GM12878 (cell line): ENCODE measurements around the gene KCNQ1. TPM values are rescaled to one million over a fixed set of nuclear protein-coding genes. Genes with fewer than 3 reads are reported as not detected.

Experiments used
- ATAC-seq: fragments of 200-7000 bp; cut with Tn5 transposase; 3 replicates; pipeline ENCODE4 v1.9.1; 2020; ENCODE audit warnings: mild to moderate bottlenecking, moderate library complexity
- BruUV-seq: library from RNA; stranded (reverse); fragments of 400-500 nt; replicated peaks from 2 replicates; lab custom pipeline; 2021; lab: Mats Ljungman, UMichigan
- CTCF ChIA-PET: fragments of 300-600 bp; sonication (Branson Sonifier 250); formaldehyde crosslinking; extraction: SDS; loops from one replicate; lab custom pipeline; 2021; ENCODE audit warnings: inconsistent platforms; lab: Yijun Ruan, JAX
- POLR2A ChIA-PET: fragments of 350-600 bp; formaldehyde crosslinking; extraction: SDS; loops from one replicate; lab custom pipeline; 2021; ENCODE audit warnings: inconsistent platforms; lab: Charles Lee
- RAD21 ChIA-PET: fragments of 300-600 bp; sonication (Branson Sonifier 250); formaldehyde crosslinking; loops from one replicate; lab custom pipeline; 2023; ENCODE audit warnings: antibody characterized with exemption; ENCODE audit not compliant: unreplicated experiment; lab: Charles Lee
- SMC1A ChIA-PET: fragments of 300-600 bp; sonication (Branson Sonifier 250); formaldehyde crosslinking; loops from one replicate; lab custom pipeline; 2023; ENCODE audit not compliant: unreplicated experiment, uncharacterized antibody; lab: Charles Lee
- DNase-seq: peaks from one replicate; pipeline ENCODE4 v3.0.0-alpha.2; 2011; ENCODE audit warnings: low read depth, low spot score
- FAIRE-seq: peaks from 3 replicates; lab custom pipeline; 2011; peaks lifted over from hg19 to GRCh38; lab: Jason Lieb, UNC
- H2AFZ ChIP-seq: 2 replicates; pipeline ENCODE4 v1.6.0; 2011; ENCODE audit warnings: low read depth, low read length, control low read depth; ENCODE audit not compliant: control insufficient read depth
- H3K27ac ChIP-seq: 2 replicates; pipeline ENCODE4 v1.5.1; 2011; ENCODE audit warnings: control low read depth; ENCODE audit not compliant: control insufficient read depth, insufficient read depth
- H3K27me3 ChIP-seq, 2 experiments: replicated peaks in 1 of 2; 2 replicates each; pipeline versions ENCODE4 v1.6.0 to v1.6.1; 2011; ENCODE audit warnings: low read length in 1 of 2; ENCODE audit not compliant: control insufficient read depth in 2 of 2, insufficient read depth in 2 of 2
- H3K36me3 ChIP-seq, 2 experiments: 2 replicates each; pipeline ENCODE4 v1.5.1; 2011; ENCODE audit warnings: low read length in 1 of 2; ENCODE audit not compliant: control insufficient read depth in 2 of 2, insufficient read depth in 2 of 2
- H3K4me1 ChIP-seq: 2 replicates; pipeline ENCODE4 v1.6.1; 2011; ENCODE audit warnings: mild to moderate bottlenecking, low read length, moderate library complexity, mixed read lengths; ENCODE audit not compliant: control insufficient read depth, insufficient read depth
- H3K4me2 ChIP-seq: 2 replicates; pipeline ENCODE4 v1.6.0; 2011; ENCODE audit warnings: control low read depth; ENCODE audit not compliant: control insufficient read depth, insufficient read depth
- H3K4me3 ChIP-seq: fragments of 200-600 bp; sonication (generic); 2 replicates; pipeline ENCODE4 v1.5.1; 2016
- H3K79me2 ChIP-seq: 2 replicates; pipeline ENCODE4 v1.6.0; 2011; ENCODE audit warnings: low read length; ENCODE audit not compliant: control insufficient read depth, insufficient read depth
- H3K9ac ChIP-seq: 2 replicates; pipeline ENCODE4 v1.8.0; 2011; ENCODE audit warnings: low read length, control low read depth, mixed read lengths; ENCODE audit not compliant: control insufficient read depth, insufficient read depth
- H3K9me3 ChIP-seq: replicated peaks from 3 replicates; pipeline ENCODE4 v1.5.1; 2011; ENCODE audit warnings: mild to moderate bottlenecking, low read length; ENCODE audit not compliant: control insufficient read depth, insufficient read depth
- H4K20me1 ChIP-seq: 2 replicates; pipeline ENCODE4 v1.6.0; 2011; ENCODE audit not compliant: control insufficient read depth, insufficient read depth
- CHD4 ChIP-seq: fragments of 200-600 bp; sonication (generic); IDR thresholded peaks from 2 replicates; pipeline ENCODE4 v1.6.1; 2016; ENCODE audit warnings: mild to moderate bottlenecking
- CREB1 ChIP-seq: IDR thresholded peaks from 2 replicates; pipeline ENCODE4 v1.6.1; 2012; ENCODE audit warnings: low read depth, mild to moderate bottlenecking, inconsistent platforms
- ESRRA ChIP-seq: IDR thresholded peaks from 2 replicates; pipeline ENCODE4 v1.6.1; 2012; ENCODE audit warnings: mild to moderate bottlenecking, low read length, improper control_type of control experiment
- IRF4 ChIP-seq: IDR thresholded peaks from 2 replicates; pipeline ENCODE4 v1.6.1; 2011; ENCODE audit warnings: low read depth, low read length
- KAT2A ChIP-seq: conservative IDR thresholded peaks from 2 replicates; pipeline ENCODE4 v1.6.1; 2011; ENCODE audit warnings: low read depth, low read length; ENCODE audit not compliant: control insufficient read depth
- NR2C1 ChIP-seq: fragments of 450-650 bp; IDR thresholded peaks from 2 replicates; pipeline ENCODE4 v1.6.1; 2017; ENCODE audit warnings: antibody characterized with exemption, mild to moderate bottlenecking, moderate library complexity
- NR2C2 ChIP-seq: IDR thresholded peaks from 2 replicates; pipeline ENCODE4 v1.6.1; 2011; ENCODE audit warnings: borderline replicate concordance, low read depth; ENCODE audit not compliant: control insufficient read depth, insufficient read length
- REST ChIP-seq: IDR thresholded peaks from 2 replicates; pipeline ENCODE4 v1.6.1; 2012; ENCODE audit warnings: mild to moderate bottlenecking, low read depth, low read length
- SUZ12 ChIP-seq: fragments of 200-600 bp; sonication (generic); IDR thresholded peaks from one replicate; pipeline ENCODE4 v1.6.1; 2018; ENCODE audit warnings: antibody characterized with exemption, mild to moderate bottlenecking; ENCODE audit not compliant: unreplicated experiment
- ZNF384 ChIP-seq: IDR thresholded peaks from 2 replicates; pipeline ENCODE4 v1.6.1; 2012; ENCODE audit warnings: low read depth, mild to moderate bottlenecking, low read length, improper control_type of control experiment, borderline replicate concordance
- ZNF592 ChIP-seq: fragments of 450-650 bp; IDR thresholded peaks from 2 replicates; pipeline ENCODE4 v1.6.1; 2017; ENCODE audit warnings: mild to moderate bottlenecking, moderate library complexity
- WGBS: methylation state at CpG from one replicate; pipeline ENCODE4 v1.1.6; 2016; ENCODE audit warnings: low lambda C conversion rate; ENCODE audit not compliant: insufficient replicate concordance, insufficient coverage; ENCODE audit errors: missing lambda C conversion rate; 5-methylcytosine and 5-hydroxymethylcytosine counted together
- in situ Hi-C: fragments of 300-500 bp; cut with MboI; formaldehyde crosslinking; loops from 9 replicates; pipeline ENCODE4 v1.14.3; 2018; ENCODE audit warnings: mixed read lengths
- intact Hi-C: fragments of 100-400 bp; cut with micrococcal nuclease; formaldehyde crosslinking; loops from one replicate; pipeline ENCODE4 v1.14.2; 2022; ENCODE audit not compliant: unreplicated experiment
- polyA plus RNA-seq, 11 experiments: library from polyadenylated mRNA; depleted of rRNA in 4 of 11; unstranded in 6 of 11; stranded (reverse) in 5 of 11; fragments of >200 nt; fragmentation: Nextera tagmentation in 4 of 11; fragmentation: Illumina TruSeq in 1 of 11; extraction: Ambion mirVana in 4 of 11; extraction: Trizol in 1 of 11; gene quantifications; 1 replicate in 1 of 11; 2 replicates in 10 of 11; pipeline versions ENCODE4 v1.2.1 to v1.2.3, GENCODE V29; 2011 to 2016; ENCODE audit warnings: inconsistent platforms in 2 of 11, missing spikeins in 2 of 11, low read depth in 1 of 11
- total RNA-seq, 4 experiments: library from RNA; depleted of rRNA in 3 of 4; stranded (reverse); fragments of >200 nt in 3 of 4; fragmentation: Illumina TruSeq in 1 of 4; extraction: Trizol in 1 of 4; gene quantifications; 2 replicates each; pipeline versions ENCODE4 v1.2.1 to v1.2.3, GENCODE V29; 2013 to 2021

Gene KCNQ1
- total and polyA plus RNA-seq, 10 of the 15 experiments (the other 5 are each of a cell fraction or from before 2014, with no cell fraction given): 0.03 to 0.15 (median 0.12) TPM; not detected in 7

GRCh38 chr11:2816941-2817421 is 372.2 kb downstream of the KCNQ1 start:
- CTCF ChIA-PET: no interaction called here
- H3K4me3 ChIP-seq: no peak overlapping the region
- RAD21 ChIA-PET: no interaction called here
- SMC1A ChIA-PET: no interaction called here
- H3K79me2 ChIP-seq: no peaks in the 10 kb centered on the region
- 46% methylated on average over 11 of the region's 15 CpGs for WGBS
- H2AFZ ChIP-seq: no peak overlapping the region
- in situ Hi-C loops (no loop called here), intact Hi-C loops (no loop called here)
- no peak overlapping the region for H3K27ac ChIP-seq
- no peaks in the 10 kb centered on the region for H3K27me3 ChIP-seq
- no peaks in the 10 kb centered on the region for H3K4me1 ChIP-seq
- no peak for DNase-seq
- no peak overlapping the region for H3K9ac ChIP-seq
- peaks cover 10% of the 10 kb centered on the region; the same call in 1 of the 3 replicates for H3K9me3 ChIP-seq
- no peak for FAIRE-seq
- ATAC-seq: no peak
- TF ChIP-seq KAT2A: no peak
- no peak for TF ChIP-seq CREB1
- no peak for TF ChIP-seq IRF4
- POLR2A ChIA-PET: no interaction called here
- H3K36me3 ChIP-seq: no peaks in the 10 kb centered on the region
- H4K20me1 ChIP-seq: no peaks in the 10 kb centered on the region
- no peak overlapping the region for H3K4me2 ChIP-seq
- no TSS peak for BruUV-seq

- Histone ChIP-seq H3K4me3 (no peak overlapping the region), H3K27me3 (no peaks in the 10 kb centered on the region), H4K20me1 (no peaks in the 10 kb centered on the region), H3K27ac (no peak overlapping the region), H3K9ac (no peak overlapping the region), H2AFZ (no peak overlapping the region), H3K79me2 (no peaks in the 10 kb centered on the region), H3K4me2 (no peak overlapping the region), H3K9me3 (peaks cover 12% of the 10 kb centered on the region; the same call in 1 of the 3 replicates), H3K36me3 (no peaks in the 10 kb centered on the region), H3K4me1 (no peaks in the 10 kb centered on the region)
- DNase-seq (no peak), ATAC-seq (no peak), FAIRE-seq (no peak)
- ChIA-PET CTCF (no interaction called here), SMC1A (no interaction called here), RAD21 (no interaction called here), POLR2A (no interaction called here)
- WGBS: 7% methylated on average over 6 of the region's 6 CpGs
- no TSS peak for BruUV-seq
- in situ Hi-C loops (no loop called here), intact Hi-C loops (no loop called here)
- TF ChIP-seq ZNF384: no peak
- TF ChIP-seq CHD4: no peak
- TF ChIP-seq SUZ12: no peak
- TF ChIP-seq ESRRA: no peak
- TF ChIP-seq ZNF592: no peak
- no peak for TF ChIP-seq NR2C1
- TF ChIP-seq NR2C2: no peak
- no peak for TF ChIP-seq REST
Observed at GRCh38 chr11:2817431-2817830, 372.6 kb downstream of the KCNQ1 start.
